Activated naive CD8-positive, alpha-beta T cell treated with anti-CD3 and anti-CD28 coated beads, Interleukin-2, amount 10 ng/mL, durations not matched to agents 7 days and 5 days (primary cell): ENCODE results near the gene CLTB. TPM values are rescaled to one million over a fixed set of nuclear protein-coding genes. Genes with fewer than 3 reads are reported as not detected.
A peak's percentile ranks its signal among the peaks of the same experiment; 100 is the strongest.
"Not testable (repeated sequence)": the region's sequence is repeated elsewhere in the genome, so short reads cannot be mapped to it uniquely, and the experiment has no call there.

Experiments
- ATAC-seq: fragments of 150-1000 bp; cut with Tn5 transposase; one replicate; pipeline ENCODE4 v1.10.0; 2021; ENCODE audit warnings: low read depth, moderate library complexity
- POLR2A ChIA-PET: fragments of 350-600 bp; sonication (Branson Sonifier 250); formaldehyde crosslinking; loops from one replicate; lab custom pipeline; 2021; ENCODE audit warnings: antibody characterized with exemption; lab: Charles Lee
- DNase-seq: peaks from one replicate; pipeline ENCODE4 v3.0.0; 2021
- H3K27ac Mint-ChIP-seq: one replicate; pipeline ENCODE4 v1.8.0; 2022; ENCODE audit warnings: mild to moderate bottlenecking, mixed read lengths
- H3K27me3 Mint-ChIP-seq: one replicate; pipeline ENCODE4 v1.8.0; 2022; ENCODE audit warnings: mild to moderate bottlenecking, moderate library complexity, mixed read lengths
- H3K36me3 Mint-ChIP-seq: one replicate; pipeline ENCODE4 v1.8.0; 2021; ENCODE audit warnings: mild to moderate bottlenecking, mixed read lengths
- H3K4me1 Mint-ChIP-seq: one replicate; pipeline ENCODE4 v1.8.0; 2021; ENCODE audit warnings: mixed read lengths
- H3K4me3 Mint-ChIP-seq: one replicate; pipeline ENCODE4 v1.8.0; 2022; ENCODE audit warnings: mild to moderate bottlenecking, moderate library complexity, mixed read lengths
- H3K9me3 Mint-ChIP-seq: one replicate; pipeline ENCODE4 v1.8.0; 2021; ENCODE audit warnings: mixed read lengths
- total RNA-seq, 2 experiments: library from RNA; stranded (reverse); gene quantifications; one replicate each; pipeline ENCODE4 v1.2.3, GENCODE V29; 2021

CLTB gene
- total RNA-seq, 2 experiments from 2014 or later, result 52.8 to 53.1 TPM

DNA sequence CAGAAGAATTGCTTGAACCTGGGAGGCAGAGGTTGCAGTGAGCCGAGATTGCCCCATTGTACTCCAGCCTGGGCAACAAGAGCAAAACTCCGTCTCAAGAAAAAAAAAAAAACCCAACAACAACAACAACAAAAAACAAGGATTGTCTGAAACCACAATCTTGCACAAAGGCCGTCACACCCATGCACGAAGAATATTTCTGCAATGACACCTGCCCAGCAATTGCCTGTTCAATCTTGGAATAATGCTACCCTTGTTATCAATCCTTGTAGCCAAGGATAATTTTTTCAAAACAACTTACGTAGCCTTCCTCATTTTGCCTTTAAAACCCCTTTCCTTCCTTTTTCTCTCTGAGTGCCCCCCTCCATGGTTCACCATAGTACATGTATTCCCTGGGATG is 3.7 kb upstream of the CLTB start:
- Mint-ChIP-seq H3K9me3 (peaks cover 1% of the 10 kb centered on the region), H3K27ac (no peak overlapping the region), H3K27me3 (peaks cover 26% of the 10 kb centered on the region), H3K4me1 (peaks cover 11% of the 10 kb centered on the region), H3K36me3 (no peaks in the 10 kb centered on the region), H3K4me3 (no peak overlapping the region)
- POLR2A ChIA-PET, result no interaction called here
- ATAC-seq, result no peak
- no peak for DNase-seq

DNA sequence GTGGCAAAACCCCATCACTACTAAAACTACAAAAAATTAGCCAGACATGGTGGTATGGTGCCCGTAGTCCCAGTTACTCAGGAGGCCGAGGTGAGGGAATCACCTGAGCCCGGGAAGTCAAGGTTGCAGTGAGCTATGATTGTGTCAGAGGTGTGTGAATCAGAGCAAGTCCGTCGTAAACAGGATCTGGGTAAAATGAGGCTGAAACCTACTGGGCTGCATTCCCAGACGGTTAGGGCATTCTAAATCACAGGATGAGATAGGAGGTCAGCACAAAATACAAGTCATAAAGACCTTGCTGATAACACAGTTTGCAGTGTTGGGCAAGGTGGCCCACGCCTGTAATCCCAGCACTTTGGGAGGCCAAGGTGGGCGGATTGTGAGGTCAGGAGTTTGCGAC is 1.9 kb upstream of the CLTB start:
- POLR2A ChIA-PET, result interaction anchor here (3.1 kb wide), 1 partner anchor 125 kb away, joined by 20 read pairs; no protein-coding TSS in a partner anchor
- Mint-ChIP-seq H3K4me1 (peaks cover 20% of the 10 kb centered on the region), H3K36me3 (no peaks in the 10 kb centered on the region), H3K27ac (no peak overlapping the region), H3K27me3 (peaks cover 26% of the 10 kb centered on the region), H3K9me3 (no peaks in the 10 kb centered on the region), H3K4me3 (no peak overlapping the region)
- DNase-seq, result no peak
- ATAC-seq, result no peak

DNA sequence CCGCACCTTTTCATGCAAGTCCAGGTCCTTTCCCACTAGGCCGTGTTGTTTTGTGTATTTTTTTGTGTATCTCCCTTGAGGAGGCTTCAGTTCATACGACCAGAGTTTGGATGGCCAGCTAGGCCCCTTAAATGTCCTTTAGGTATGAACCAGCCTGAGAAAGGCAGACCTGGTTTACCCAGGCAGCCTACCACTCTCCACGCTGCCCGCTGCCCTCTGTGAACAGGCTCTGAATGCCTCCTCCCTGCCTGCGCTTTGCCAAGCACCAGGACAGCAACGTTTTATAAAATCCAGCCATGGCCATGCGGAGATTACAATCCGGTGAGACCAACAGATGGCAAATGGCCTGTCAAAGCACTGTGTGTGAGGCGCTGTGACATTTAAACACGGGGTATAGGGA is 626 bp upstream of the CLTB start:
- no peak for ATAC-seq
- POLR2A ChIA-PET, result interaction anchor here (0.9 to 3.1 kb wide), 6 partner anchors 28 to 233 kb away, joined by 3 to 20 read pairs (median 8); partner anchors contain the start of genes HIGD2A, NOP16 and RNF44
- Mint-ChIP-seq H3K4me1 (peaks cover 22% of the 10 kb centered on the region), H3K4me3 (peak overlapping the region; percentile 64), H3K27ac (peak overlapping the region; percentile 12), H3K36me3 (no peaks in the 10 kb centered on the region), H3K27me3 (peaks cover 24% of the 10 kb centered on the region), H3K9me3 (no peaks in the 10 kb centered on the region)
- no peak for DNase-seq

DNA sequence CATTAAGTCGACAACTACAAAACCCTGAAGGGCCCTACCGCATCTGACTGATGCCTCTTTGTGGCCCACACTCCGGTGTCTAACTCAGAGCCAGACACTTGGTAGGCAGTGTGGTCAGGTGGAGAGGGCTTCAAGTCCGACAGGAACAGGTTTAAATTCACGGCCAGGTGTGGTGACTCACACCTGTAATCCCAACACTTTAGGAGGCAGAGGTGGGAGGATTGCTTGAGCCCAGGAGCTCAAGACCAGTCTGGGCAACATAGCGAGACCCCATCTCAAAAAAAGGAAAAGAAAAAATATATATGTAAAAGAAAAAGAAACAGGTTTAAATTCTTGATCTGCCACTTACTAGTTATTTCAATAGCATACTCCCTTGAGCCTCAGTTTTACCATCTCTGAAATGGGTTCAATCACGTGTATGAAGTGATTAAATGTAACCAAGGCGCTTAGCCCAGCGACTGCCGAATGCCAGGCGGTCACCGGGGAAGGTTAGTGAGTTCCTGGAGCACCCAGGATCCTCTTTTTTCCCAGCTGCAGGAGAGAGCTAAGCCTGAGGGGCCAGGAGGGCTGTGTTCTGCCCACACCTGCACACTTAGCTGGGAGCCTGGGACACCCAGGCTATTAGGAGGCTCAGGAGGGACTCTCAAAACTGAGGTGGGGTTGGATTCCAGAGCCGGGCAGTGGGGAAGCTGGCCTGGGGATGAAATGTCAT is 943 bp downstream of the CLTB start:
- peak overlapping the region; percentile 84 for H3K4me3 Mint-ChIP-seq
- DNase-seq, result no peak
- H3K27ac Mint-ChIP-seq, result peak overlapping the region; percentile 7
- H3K36me3 Mint-ChIP-seq, result no peaks in the 10 kb centered on the region
- H3K9me3 Mint-ChIP-seq, result no peaks in the 10 kb centered on the region
- H3K27me3 Mint-ChIP-seq, result peaks cover 11% of the 10 kb centered on the region
- H3K4me1 Mint-ChIP-seq, result peaks cover 25% of the 10 kb centered on the region
- POLR2A ChIA-PET, result interaction anchor here (0.5 to 3.1 kb wide), 12 partner anchors 10 to 182 kb away, joined by 3 to 20 read pairs (median 6); partner anchors contain the start of genes HIGD2A, KIAA1191, NOP16 and RNF44
- no peak for ATAC-seq

DNA sequence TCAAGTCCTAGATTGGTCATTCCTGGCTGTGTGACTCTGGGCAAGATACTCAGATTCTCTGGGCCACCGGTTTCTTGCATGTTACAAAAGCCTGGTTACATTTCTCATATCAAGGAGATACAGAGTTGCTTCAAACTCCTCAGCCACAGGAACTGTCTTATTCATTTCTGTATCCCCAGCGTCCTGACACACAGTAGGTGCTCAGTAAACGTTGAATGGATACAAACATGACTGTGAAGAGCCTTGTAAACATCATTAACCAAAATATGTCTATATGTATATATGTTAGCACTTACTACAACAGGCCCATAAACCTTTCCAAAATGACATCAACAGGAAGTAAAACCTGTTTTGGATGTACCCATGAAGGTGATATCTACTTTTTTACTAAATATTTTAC is 1.6 kb downstream of the CLTB start:
- H3K9me3 Mint-ChIP-seq, result no peaks in the 10 kb centered on the region
- H3K27me3 Mint-ChIP-seq, result peaks cover 4% of the 10 kb centered on the region
- peak overlapping the region; percentile 84 for H3K4me3 Mint-ChIP-seq
- no peak overlapping the region for H3K27ac Mint-ChIP-seq
- ATAC-seq (no peak), DNase-seq (no peak)
- no peaks in the 10 kb centered on the region for H3K36me3 Mint-ChIP-seq
- POLR2A ChIA-PET, result interaction anchor here (1.2 kb wide), 1 partner anchor 53 kb away, joined by 3 read pairs; the partner anchor contains the start of gene KIAA1191
- H3K4me1 Mint-ChIP-seq, result peaks cover 25% of the 10 kb centered on the region

DNA sequence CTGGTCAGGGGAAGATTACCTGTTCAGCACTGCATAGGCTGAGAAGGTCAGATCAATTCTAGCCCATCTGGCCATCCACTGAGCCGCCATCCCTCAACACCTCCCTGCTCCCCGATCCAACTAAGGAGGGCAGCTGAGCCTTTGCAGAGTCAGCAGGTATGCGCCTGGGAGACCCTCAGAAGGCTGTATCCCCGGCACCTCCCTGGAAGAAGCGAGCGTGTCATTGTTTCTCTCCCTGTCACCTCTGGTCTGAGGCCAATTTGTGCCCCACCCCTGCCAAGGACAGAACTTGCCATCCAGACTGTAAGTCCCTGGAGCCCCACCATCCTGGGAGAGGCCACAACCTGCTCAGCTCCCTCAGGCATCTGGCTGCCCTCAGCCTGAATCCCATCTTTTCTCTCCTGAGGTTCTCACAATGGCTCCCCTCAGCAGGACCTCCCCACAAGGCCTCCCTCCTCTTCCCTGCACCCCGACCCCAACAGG is 2.6 kb downstream of the CLTB start:
- H3K9me3 Mint-ChIP-seq, result no peaks in the 10 kb centered on the region
- no peak overlapping the region for H3K4me3 Mint-ChIP-seq

DNA sequence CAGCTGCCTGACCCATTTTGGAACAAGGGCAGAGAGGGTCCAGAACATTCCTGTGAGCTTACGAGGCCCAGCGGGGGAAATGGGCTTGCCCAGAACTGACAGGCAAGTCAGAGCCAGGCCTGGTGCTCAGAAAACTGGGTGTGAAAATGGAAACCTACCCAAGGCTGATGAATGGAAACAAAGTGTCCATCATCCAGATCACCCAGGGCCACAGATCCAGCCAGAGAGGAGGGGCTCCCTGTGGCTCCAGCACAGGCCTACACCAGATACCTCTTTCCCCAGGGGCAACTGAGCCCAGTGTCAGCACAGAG is 3.1 kb downstream of the CLTB start:
- Mint-ChIP-seq H3K36me3 (no peaks in the 10 kb centered on the region), H3K9me3 (no peaks in the 10 kb centered on the region), H3K27me3 (no peaks in the 10 kb centered on the region), H3K4me1 (peaks cover 25% of the 10 kb centered on the region), H3K27ac (no peak overlapping the region), H3K4me3 (no peak overlapping the region)
- no peak for ATAC-seq
- DNase-seq, result no peak
- POLR2A ChIA-PET, result no interaction called here

More for the DNA sequence above, 2.6 kb downstream of the CLTB start:
- Mint-ChIP-seq H3K27ac (no peak overlapping the region), H3K27me3 (no peaks in the 10 kb centered on the region), H3K4me1 (peaks cover 25% of the 10 kb centered on the region), H3K36me3 (no peaks in the 10 kb centered on the region)
- no peak for ATAC-seq
- POLR2A ChIA-PET, result no interaction called here
- no peak for DNase-seq

DNA sequence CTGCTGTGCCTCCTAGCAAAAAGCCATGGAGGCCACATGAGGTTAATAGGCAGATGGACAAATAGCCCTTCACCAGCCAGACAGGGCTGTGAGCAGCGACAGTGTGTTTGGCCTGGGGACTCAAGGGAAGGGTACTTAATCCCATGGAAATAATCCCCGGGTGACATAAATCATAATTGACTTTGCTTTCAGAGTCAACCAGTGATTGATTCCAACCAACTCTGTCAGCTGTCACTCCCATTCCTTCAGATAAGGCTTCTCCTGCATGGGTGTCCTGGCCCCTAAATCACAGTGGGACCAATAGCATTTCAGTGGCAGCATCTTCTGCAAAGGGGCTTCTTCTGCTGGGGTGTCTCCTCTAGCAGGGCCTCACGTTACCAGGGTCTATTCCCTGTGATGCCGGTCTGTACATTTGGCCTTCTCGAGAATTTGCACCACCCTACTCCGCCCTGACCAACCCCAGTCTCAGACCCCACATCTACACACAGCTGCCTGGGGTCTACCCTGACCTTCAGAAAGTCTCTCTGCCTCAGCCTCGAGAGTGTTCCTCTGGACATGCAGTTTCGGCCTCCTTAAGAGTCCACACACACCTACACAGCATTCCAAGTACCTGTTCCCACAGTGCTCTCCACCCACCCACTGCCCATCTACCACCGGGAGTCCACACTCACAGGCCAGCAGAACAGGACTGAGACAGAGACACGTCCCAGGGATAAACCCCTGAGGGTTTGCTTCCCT is 3.7 kb downstream of the CLTB start:
- Mint-ChIP-seq H3K27ac (no peak overlapping the region), H3K4me1 (peaks cover 25% of the 10 kb centered on the region), H3K9me3 (no peaks in the 10 kb centered on the region), H3K4me3 (no peak overlapping the region), H3K36me3 (no peaks in the 10 kb centered on the region), H3K27me3 (no peaks in the 10 kb centered on the region)
- ATAC-seq (no peak), DNase-seq (no peak)
- POLR2A ChIA-PET, result no interaction called here

DNA sequence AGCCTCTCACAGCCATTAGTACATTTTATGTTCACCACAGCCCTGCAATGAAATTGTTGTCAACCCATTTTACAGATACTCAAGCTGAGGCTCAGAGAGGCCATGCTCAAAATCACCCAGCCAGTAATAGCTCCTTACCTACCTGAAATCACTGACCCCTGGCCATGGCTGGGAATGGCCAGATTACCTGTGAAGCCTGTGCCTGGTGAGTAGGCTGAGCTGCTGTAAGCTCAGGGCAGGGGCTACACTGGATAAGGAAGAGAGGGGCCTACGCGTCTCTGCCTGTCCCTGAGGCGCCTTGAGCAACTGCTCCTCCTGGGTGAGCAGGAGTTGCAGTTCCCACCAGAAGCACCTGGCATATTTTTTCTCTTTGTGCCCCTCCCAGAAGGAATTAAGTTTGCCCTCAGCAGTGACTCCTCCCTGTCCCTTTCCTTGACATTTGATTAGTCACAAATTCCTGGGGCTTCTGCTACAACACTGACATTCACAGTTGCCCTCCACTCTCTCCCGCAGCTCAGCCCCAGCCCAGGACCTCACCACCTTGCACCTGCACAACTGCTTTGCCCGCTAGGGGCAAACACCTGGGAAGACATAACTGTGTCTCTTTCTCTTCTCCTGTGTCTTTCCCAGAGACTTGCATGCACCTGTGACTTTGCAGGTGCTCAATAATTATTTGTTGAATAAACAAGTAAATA is 5.7 kb downstream of the CLTB start:
- no peaks in the 10 kb centered on the region for H3K9me3 Mint-ChIP-seq
- peaks cover 18% of the 10 kb centered on the region for H3K4me1 Mint-ChIP-seq
- no peaks in the 10 kb centered on the region for H3K36me3 Mint-ChIP-seq
- DNase-seq, result no peak
- H3K27ac Mint-ChIP-seq, result no peak overlapping the region
- H3K27me3 Mint-ChIP-seq, result no peaks in the 10 kb centered on the region
- H3K4me3 Mint-ChIP-seq, result no peak overlapping the region
- no peak for ATAC-seq
- POLR2A ChIA-PET, result no interaction called here

DNA sequence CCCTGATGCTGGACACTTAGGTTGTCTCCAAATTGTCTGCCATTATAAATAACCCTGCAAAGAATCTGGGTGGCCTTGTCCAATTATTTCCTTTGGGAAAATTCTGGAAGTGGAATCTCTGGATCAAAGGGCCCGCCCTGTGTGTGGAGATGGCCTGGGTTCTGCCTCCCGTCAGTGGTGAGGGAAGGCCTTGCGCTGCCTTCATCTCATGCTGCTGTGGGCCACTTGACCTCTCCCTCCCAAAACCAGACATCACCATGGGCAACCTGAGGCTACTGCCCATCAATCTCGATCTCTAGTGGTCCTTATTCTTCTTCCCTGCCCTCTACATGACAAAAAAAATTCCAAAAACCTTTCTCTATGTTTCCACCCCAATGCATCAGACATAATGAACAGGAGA is 6.6 kb downstream of the CLTB start:
- no peak for ATAC-seq

DNA sequence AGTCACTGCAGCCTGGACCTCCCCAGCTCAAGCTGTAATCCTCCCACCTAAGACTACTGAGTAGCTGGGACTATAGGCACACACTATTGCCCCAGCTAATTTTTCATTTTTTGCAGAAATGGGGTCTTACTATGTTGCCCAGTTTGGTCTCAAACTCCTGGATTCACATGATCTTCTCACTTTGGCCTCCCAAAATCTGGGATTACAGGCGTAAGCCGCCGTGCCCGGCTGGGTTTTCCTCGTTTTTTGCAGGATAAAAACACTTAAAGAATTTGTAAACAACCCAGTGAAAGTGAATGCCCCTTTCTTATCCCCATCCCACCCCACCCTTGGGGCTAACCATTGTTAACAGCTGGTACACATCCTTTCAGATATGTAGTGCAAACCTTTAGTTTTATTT is 7.7 kb downstream of the CLTB start:
- Mint-ChIP-seq H3K36me3 (peaks cover 1% of the 10 kb centered on the region), H3K9me3 (no peaks in the 10 kb centered on the region), H3K27ac (no peak overlapping the region), H3K4me3 (no peak overlapping the region), H3K4me1 (peaks cover 5% of the 10 kb centered on the region), H3K27me3 (no peaks in the 10 kb centered on the region)
- DNase-seq (no peak), ATAC-seq (no peak)
- POLR2A ChIA-PET, result interaction anchor here (0.7 kb wide), 2 partner anchors 85 to 125 kb away, joined by 3 to 5 read pairs; no protein-coding TSS in a partner anchor

More for the DNA sequence above, 6.6 kb downstream of the CLTB start:
- H3K27ac Mint-ChIP-seq, result no peak overlapping the region
- POLR2A ChIA-PET, result interaction anchor here (0.6 kb wide), 1 partner anchor 20 kb away, joined by 3 read pairs; no protein-coding TSS in a partner anchor
- no peaks in the 10 kb centered on the region for H3K9me3 Mint-ChIP-seq
- H3K4me1 Mint-ChIP-seq, result peaks cover 11% of the 10 kb centered on the region
- no peak overlapping the region for H3K4me3 Mint-ChIP-seq
- H3K27me3 Mint-ChIP-seq, result no peaks in the 10 kb centered on the region
- peaks cover 1% of the 10 kb centered on the region for H3K36me3 Mint-ChIP-seq
- no peak for DNase-seq

DNA sequence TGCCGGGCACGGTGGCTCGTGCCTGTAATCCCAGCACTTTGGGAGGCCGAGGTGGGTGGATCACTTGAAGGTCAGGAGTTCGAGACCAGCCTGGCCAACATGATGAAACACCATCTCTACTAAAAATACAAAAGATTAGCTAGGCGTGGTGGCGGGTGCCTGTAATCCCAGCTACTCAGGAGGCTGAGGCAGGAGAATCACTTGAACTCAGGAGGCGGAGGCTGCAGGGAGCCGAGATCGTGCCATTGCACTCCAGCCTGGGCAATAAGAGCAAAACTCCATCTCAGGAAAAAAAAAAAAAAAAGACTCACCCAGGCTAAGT is 8.1 kb downstream of the CLTB start:
- not testable (repeated sequence) for DNase-seq, H3K4me3 Mint-ChIP-seq, ATAC-seq, H3K36me3 Mint-ChIP-seq, H3K27me3 Mint-ChIP-seq, H3K9me3 Mint-ChIP-seq, H3K4me1 Mint-ChIP-seq, H3K27ac Mint-ChIP-seq
- POLR2A ChIA-PET, result interaction anchor here (0.7 kb wide), 2 partner anchors 85 to 125 kb away, joined by 3 to 5 read pairs; no protein-coding TSS in a partner anchor
